SK-N-SH (cell line): ENCODE results near the gene JAZF1. TPM values are rescaled to one million over a fixed set of nuclear protein-coding genes. Genes with fewer than 3 reads are reported as not detected.

Source experiments
- CTCF ChIA-PET: fragments of 300-600, 350-600 bp; formaldehyde crosslinking; extraction: SDS; loops from one replicate; lab custom pipeline; 2021; lab: Yijun Ruan, JAX
- POLR2A ChIA-PET: fragments of 350-600 bp; sonication (Branson Sonifier 250); formaldehyde crosslinking; extraction: SDS; loops from one replicate; lab custom pipeline; 2020; ENCODE audit warnings: antibody characterized with exemption, inconsistent platforms; lab: Yijun Ruan, JAX
- DNase-seq: peaks from one replicate; pipeline ENCODE4 v3.0.0; 2012
- H2AFZ ChIP-seq: fragments of 200-600 bp; sonication (generic); 2 replicates; pipeline ENCODE4 v1.8.1; 2016; ENCODE audit warnings: antibody characterized with exemption, mild to moderate bottlenecking, low read depth
- H3F3A ChIP-seq: fragments of 200-600 bp; sonication (generic); replicated peaks from 2 replicates; pipeline ENCODE3; 2016; ENCODE audit warnings: antibody characterized with exemption, mild to moderate bottlenecking; ENCODE audit not compliant: insufficient read depth
- H3K27ac ChIP-seq, 2 experiments: fragments of 200-500 bp in 1 of 2; fragments of 200-600 bp in 1 of 2; sonication (Bioruptor generic) in 1 of 2; sonication (generic), shearing (Covaris generic) in 1 of 2; 2 replicates each; pipeline versions ENCODE4 v1.5.1 to v1.6.1; 2014 to 2016; ENCODE audit warnings: low read depth in 2 of 2, inconsistent platforms in 1 of 2, low read length in 1 of 2, mild to moderate bottlenecking in 1 of 2, mixed read lengths in 1 of 2
- H3K27me3 ChIP-seq: fragments of 200-600 bp; sonication (generic), shearing (Covaris generic); 2 replicates; pipeline ENCODE4 v1.6.1; 2016; ENCODE audit warnings: mixed run types; ENCODE audit not compliant: insufficient read depth
- H3K36me3 ChIP-seq, 2 experiments: fragments of 200-500 bp in 1 of 2; fragments of 200-600 bp in 1 of 2; sonication (Bioruptor generic) in 1 of 2; sonication (generic) in 1 of 2; replicated peaks in 1 of 2; 2 replicates each; pipeline versions ENCODE3 to v1.5.1; 2014 to 2016; ENCODE audit warnings: low read length in 1 of 2, mild to moderate bottlenecking in 1 of 2; ENCODE audit not compliant: insufficient read depth in 2 of 2, control insufficient read depth in 1 of 2
- H3K4me1 ChIP-seq, 2 experiments: fragments of 200-500 bp in 1 of 2; fragments of 200-600 bp in 1 of 2; sonication (Bioruptor generic) in 1 of 2; sonication (generic), shearing (Covaris generic) in 1 of 2; 2 replicates each; pipeline versions ENCODE4 v1.5.1 to v1.6.1; 2014 to 2016; ENCODE audit warnings: low read depth in 1 of 2, low read length in 1 of 2, mixed run types in 1 of 2; ENCODE audit not compliant: insufficient read depth in 2 of 2, control insufficient read depth in 1 of 2
- H3K4me2 ChIP-seq: fragments of 200-600 bp; sonication (generic), shearing (Covaris generic); 2 replicates; pipeline ENCODE4 v1.6.1; 2017; ENCODE audit warnings: mixed run types
- H3K4me3 ChIP-seq, 2 experiments: fragments of 200-500 bp in 1 of 2; fragments of 200-600 bp in 1 of 2; sonication (Bioruptor generic) in 1 of 2; sonication (generic), shearing (Covaris generic) in 1 of 2; 2 replicates each; pipeline versions ENCODE4 v1.5.1 to v1.8.1; 2014 to 2016; ENCODE audit warnings: low read depth in 2 of 2, inconsistent platforms in 1 of 2, low read length in 1 of 2, mild to moderate bottlenecking in 1 of 2, mixed read lengths in 1 of 2, moderate library complexity in 1 of 2
- H3K79me2 ChIP-seq: fragments of 200-600 bp; sonication (generic); 2 replicates; pipeline ENCODE4 v1.8.1; 2017; ENCODE audit warnings: mild to moderate bottlenecking; ENCODE audit not compliant: insufficient read depth
- H3K9ac ChIP-seq: fragments of 200-600 bp; sonication (generic); 2 replicates; pipeline ENCODE4 v1.6.1; 2017; ENCODE audit warnings: mixed run types
- H3K9me2 ChIP-seq: fragments of 200-600 bp; sonication (generic); 2 replicates; pipeline ENCODE4 v1.6.1; 2017; ENCODE audit warnings: mixed run types
- H3K9me3 ChIP-seq: fragments of 200-600 bp; sonication (generic); 2 replicates; pipeline ENCODE4 v1.6.1; 2017; ENCODE audit warnings: mixed run types, mild to moderate bottlenecking, moderate library complexity
- H4K20me1 ChIP-seq: fragments of 200-600 bp; sonication (generic); 2 replicates; pipeline ENCODE4 v1.6.1; 2017; ENCODE audit warnings: mild to moderate bottlenecking, mixed run types; ENCODE audit not compliant: insufficient read depth
- ELF1 ChIP-seq: IDR thresholded peaks from 2 replicates; pipeline ENCODE4 v1.4.0; 2012
- FOXJ3 ChIP-seq: sonication (generic); formaldehyde crosslinking; IDR thresholded peaks from 2 replicates; pipeline ENCODE4 v1.5.1; 2020; ENCODE audit warnings: mild to moderate bottlenecking, missing genetic modification reagents
- IRF3 ChIP-seq: fragments of 150-350 bp; IDR thresholded peaks from 2 replicates; pipeline ENCODE4 v1.6.1; 2016; ENCODE audit warnings: mild to moderate bottlenecking, low read depth, low read length
- JUND ChIP-seq: IDR thresholded peaks from 2 replicates; pipeline ENCODE4 v1.4.0; 2012
- MEF2A ChIP-seq: IDR thresholded peaks from 2 replicates; pipeline ENCODE4 v1.4.0; 2012; ENCODE audit warnings: low read depth, borderline replicate concordance
- MXI1 ChIP-seq: IDR thresholded peaks from 2 replicates; pipeline ENCODE4 v1.6.1; 2012; ENCODE audit warnings: mild to moderate bottlenecking, low read depth, low read length, improper control_type of control experiment
- NRF1 ChIP-seq: IDR thresholded peaks from 2 replicates; pipeline ENCODE4 v1.6.1; 2012; ENCODE audit warnings: low read depth, mild to moderate bottlenecking, low read length
- PBX3 ChIP-seq: IDR thresholded peaks from 2 replicates; pipeline ENCODE4; 2012
- POLR2AphosphoS5 ChIP-seq: IDR thresholded peaks from 2 replicates; pipeline ENCODE4 v1.6.1; 2012; ENCODE audit warnings: low read depth, low read length
- RCOR1 ChIP-seq: fragments of 150-350 bp; IDR thresholded peaks from 2 replicates; pipeline ENCODE4 v1.6.1; 2017; ENCODE audit warnings: antibody characterized with exemption, low read length
- REST ChIP-seq: IDR thresholded peaks from 2 replicates; pipeline ENCODE4 v1.6.1; 2012; ENCODE audit warnings: mild to moderate bottlenecking, low read depth, low read length, moderate library complexity
- RFX5 ChIP-seq: IDR thresholded peaks from 2 replicates; pipeline ENCODE4 v1.6.1; 2012; ENCODE audit warnings: mild to moderate bottlenecking, improper control_type of control experiment, low read length
- SIN3A ChIP-seq: IDR thresholded peaks from 2 replicates; pipeline ENCODE4 v1.6.1; 2012; ENCODE audit warnings: low read depth, mild to moderate bottlenecking, low read length, moderate library complexity, borderline replicate concordance
- TAF1 ChIP-seq: IDR thresholded peaks from 2 replicates; pipeline ENCODE4 v1.6.1; 2012; ENCODE audit warnings: low read depth, mild to moderate bottlenecking, low read length, moderate library complexity, borderline replicate concordance
- TEAD4 ChIP-seq: IDR thresholded peaks from 2 replicates; pipeline ENCODE4 v1.4.0; 2012; ENCODE audit warnings: mild to moderate bottlenecking, borderline replicate concordance; ENCODE audit not compliant: insufficient read depth
- ZBTB33 ChIP-seq: IDR thresholded peaks from 2 replicates; pipeline ENCODE4 v1.4.0; 2012; ENCODE audit warnings: low read depth, borderline replicate concordance
- WGBS: methylation state at CpG from one replicate; pipeline ENCODE4 v1.1.6; 2017; ENCODE audit warnings: low lambda C conversion rate; 5-methylcytosine and 5-hydroxymethylcytosine counted together
- polyA plus RNA-seq, 3 experiments: library from polyadenylated mRNA; depleted of rRNA; stranded (reverse); fragments of >200 nt; gene quantifications; 2 replicates each; pipeline ENCODE4 v1.2.3, GENCODE V29; 2012

The JAZF1 gene
- polyA plus RNA-seq, 1 of the 3 experiments (the other 2 are of a cell fraction): 1.7 TPM

- H3F3A ChIP-seq: no peaks in the 10 kb centered on the region
- TF ChIP-seq MEF2A: no peak
- TF ChIP-seq RCOR1: no peak
- TF ChIP-seq RFX5: no peak
- TF ChIP-seq POLR2AphosphoS5: no peak
- TF ChIP-seq NRF1: no peak
- TF ChIP-seq IRF3: no peak
- no peak for TF ChIP-seq TAF1
- no peak for TF ChIP-seq REST
- no peak for TF ChIP-seq ELF1
- TF ChIP-seq JUND: no peak
- TF ChIP-seq SIN3A: no peak
- no peak for TF ChIP-seq PBX3
- ChIA-PET POLR2A (no interaction called here), CTCF (interaction anchor here (1.5 to 1.8 kb wide), 2 partner anchors 11 to 158 kb away, joined by 4 to 5 read pairs; no protein-coding TSS in a partner anchor)
- no peaks in the 10 kb centered on the region for H3K36me3 ChIP-seq
- no peaks in the 10 kb centered on the region for H3K9me3 ChIP-seq
- no peaks in the 10 kb centered on the region for H3K4me1 ChIP-seq
- no peaks in the 10 kb centered on the region for H3K9me2 ChIP-seq
- no peaks in the 10 kb centered on the region for H3K27me3 ChIP-seq
- H4K20me1 ChIP-seq: no peaks in the 10 kb centered on the region
- no peak overlapping the region for H3K4me3 ChIP-seq
- H3K4me2 ChIP-seq: no peak overlapping the region
- H3K27ac ChIP-seq: no peak overlapping the region
- no peaks in the 10 kb centered on the region for H3K79me2 ChIP-seq
- DNase-seq: no peak
- H3K9ac ChIP-seq: no peak overlapping the region
- WGBS: 67% methylated on average over 3 of the region's 3 CpGs
- H2AFZ ChIP-seq: no peak overlapping the region
Measured at GRCh38 chr7:27861747-27862146, 318.8 kb downstream of the JAZF1 start.

GRCh38 chr7:27860800-27861199, 319.8 kb downstream of the JAZF1 start:
- no peaks in the 10 kb centered on the region for H3K79me2 ChIP-seq
- H3K4me3 ChIP-seq: no peak overlapping the region
- H3K27me3 ChIP-seq: no peaks in the 10 kb centered on the region
- WGBS: 61% methylated on average over 6 of the region's 6 CpGs
- H3K9me3 ChIP-seq: no peaks in the 10 kb centered on the region
- no peak for DNase-seq
- no peaks in the 10 kb centered on the region for H3F3A ChIP-seq
- no peaks in the 10 kb centered on the region for H3K36me3 ChIP-seq
- H3K4me1 ChIP-seq: no peaks in the 10 kb centered on the region
- CTCF ChIA-PET: interaction anchor here (0.9 to 1.8 kb wide), 3 partner anchors 12 to 159 kb away, joined by 4 to 5 read pairs (median 5); no protein-coding TSS in a partner anchor
- H3K4me2 ChIP-seq: no peak overlapping the region
- H4K20me1 ChIP-seq: no peaks in the 10 kb centered on the region
- no peaks in the 10 kb centered on the region for H3K9me2 ChIP-seq
- H3K9ac ChIP-seq: no peak overlapping the region
- POLR2A ChIA-PET: no interaction called here
- H2AFZ ChIP-seq: no peak overlapping the region
- H3K27ac ChIP-seq: no peak overlapping the region
- TF ChIP-seq JUND (no peak), IRF3 (no peak), TEAD4 (no peak), FOXJ3 (CRISPR knock-in tag) (no peak), MXI1 (no peak), ZBTB33 (no peak)
